CD8-positive, alpha-beta memory T cell (primary cell): ENCODE results near the gene CANT1. TPM values are rescaled to one million over a fixed set of nuclear protein-coding genes. Genes with fewer than 3 reads are reported as not detected.

Source experiments
- CTCF ChIA-PET: fragments of 350-600 bp; sonication (Branson Sonifier 250); formaldehyde crosslinking; loops from one replicate; lab custom pipeline; 2021; ENCODE audit warnings: antibody characterized with exemption; lab: Charles Lee
- POLR2A ChIA-PET: fragments of 350-600 bp; sonication (Branson Sonifier 250); formaldehyde crosslinking; loops from one replicate; lab custom pipeline; 2021; ENCODE audit warnings: antibody characterized with exemption; lab: Charles Lee
- DNase-seq, 5 donors: peaks; one replicate each; pipeline versions ENCODE4 v3.0.0 to v3.0.0-alpha.2; 2020 to 2022; ENCODE audit warnings: mixed read lengths in 1 of 5
- H3K27ac ChIP-seq: one replicate; pipeline ENCODE4 v1.7.0; 2013; ENCODE audit warnings: low read depth, mild to moderate bottlenecking, low read length, moderate library complexity
- H3K27me3 ChIP-seq: 2 replicates; pipeline ENCODE4 v1.7.0; 2013; ENCODE audit warnings: low read length, mild to moderate bottlenecking; ENCODE audit not compliant: insufficient read depth, poor library complexity, severe bottlenecking
- H3K36me3 ChIP-seq: 2 replicates; pipeline ENCODE4 v1.7.0; 2013; ENCODE audit warnings: mild to moderate bottlenecking, low read length, moderate library complexity; ENCODE audit not compliant: insufficient read depth
- H3K4me1 ChIP-seq: 2 replicates; pipeline ENCODE4 v1.7.0; 2013; ENCODE audit warnings: mild to moderate bottlenecking, low read length, moderate library complexity; ENCODE audit not compliant: insufficient read depth
- H3K4me3 ChIP-seq: 2 replicates; pipeline ENCODE4 v1.7.0; 2013; ENCODE audit warnings: mild to moderate bottlenecking, low read length
- H3K9me3 ChIP-seq: 2 replicates; pipeline ENCODE4 v1.7.0; 2013; ENCODE audit warnings: mild to moderate bottlenecking, low read length
- H3K27ac Mint-ChIP-seq, 8 donors: one replicate each; pipeline ENCODE4 v1.8.0; 2020 to 2021; ENCODE audit warnings: mixed read lengths in 8 of 8, mild to moderate bottlenecking in 6 of 8, inconsistent platforms in 3 of 8, moderate library complexity in 3 of 8
- H3K27me3 Mint-ChIP-seq, 2 donors: one replicate each; pipeline ENCODE4 v1.8.0; 2020 to 2021; ENCODE audit warnings: mixed read lengths in 2 of 2, mild to moderate bottlenecking in 1 of 2, moderate library complexity in 1 of 2
- H3K36me3 Mint-ChIP-seq, 3 donors: one replicate each; pipeline ENCODE4 v1.8.0; 2020 to 2021; ENCODE audit warnings: mixed read lengths in 3 of 3, inconsistent platforms in 1 of 3, mild to moderate bottlenecking in 1 of 3
- H3K4me1 Mint-ChIP-seq, 3 donors: one replicate each; pipeline ENCODE4 v1.8.0; 2020 to 2021; ENCODE audit warnings: mixed read lengths in 3 of 3, inconsistent platforms in 1 of 3, mild to moderate bottlenecking in 1 of 3
- H3K4me3 Mint-ChIP-seq, 7 donors: one replicate each; pipeline ENCODE4 v1.8.0; 2020 to 2021; ENCODE audit warnings: mixed read lengths in 7 of 7, mild to moderate bottlenecking in 6 of 7, moderate library complexity in 4 of 7, inconsistent platforms in 2 of 7
- H3K9me3 Mint-ChIP-seq, 5 donors: one replicate each; pipeline ENCODE4 v1.8.0; 2020 to 2022; ENCODE audit warnings: mixed read lengths in 5 of 5, mild to moderate bottlenecking in 3 of 5, moderate library complexity in 2 of 5, inconsistent platforms in 1 of 5
- polyA plus RNA-seq: library from polyadenylated mRNA; unstranded; fragments of 300-500 nt; fragmentation: Illumina TruSeq; gene quantifications from one replicate; pipeline ENCODE4 v1.2.3, GENCODE V29; 2021
- total RNA-seq, 2 experiments: library from RNA; stranded (reverse); gene quantifications; one replicate each; pipeline ENCODE4 v1.2.3, GENCODE V29; 2021

Gene CANT1
- total and polyA plus RNA-seq, 3 experiments from 2014 or later, result 13.4 to 47.3 (median 45.5) TPM

- CTCF ChIA-PET, result no interaction called here
- Histone ChIP-seq H3K4me1 (peaks cover 15% of the 10 kb centered on the region), H3K4me3 (no peak overlapping the region), H3K27me3 (no peaks in the 10 kb centered on the region), H3K27ac (no peak overlapping the region), H3K9me3 (no peaks in the 10 kb centered on the region), H3K36me3 (peaks cover 12% of the 10 kb centered on the region)
- H3K4me3 Mint-ChIP-seq, result no peak overlapping the region
- no peak for DNase-seq
- H3K9me3 Mint-ChIP-seq, result no peaks in the 10 kb centered on the region
- no peaks in the 10 kb centered on the region for H3K27me3 Mint-ChIP-seq
- peaks cover 0 to 60% (median 6%) of the 10 kb centered on the region in 3 donors for H3K36me3 Mint-ChIP-seq
- H3K27ac Mint-ChIP-seq, result peak overlapping the region in 4 of 8 donors; percentile 54 to 81 (median 74)
- POLR2A ChIA-PET, result no interaction called here
- peaks cover 18 to 38% (median 20%) of the 10 kb centered on the region in 3 donors for H3K4me1 Mint-ChIP-seq
These were observed 8.2 kb downstream of the CANT1 start for GRCh38 chr17:79001190-79002020.

GRCh38 chr17:79000396-79001189, 9.0 kb downstream of the CANT1 start:
- Histone ChIP-seq H3K27me3 (no peaks in the 10 kb centered on the region), H3K27ac (no peak overlapping the region), H3K4me3 (no peak overlapping the region), H3K4me1 (peaks cover 7% of the 10 kb centered on the region), H3K36me3 (peaks cover 20% of the 10 kb centered on the region), H3K9me3 (no peaks in the 10 kb centered on the region)
- no peak for DNase-seq
- Mint-ChIP-seq H3K27me3 (no peaks in the 10 kb centered on the region), H3K9me3 (no peaks in the 10 kb centered on the region), H3K27ac (peak overlapping the region in 2 of 8 donors; percentile 50 to 81), H3K36me3 (peaks cover 0 to 68% (median 6%) of the 10 kb centered on the region in 3 donors), H3K4me3 (no peak overlapping the region), H3K4me1 (peaks cover 10 to 30% (median 12%) of the 10 kb centered on the region in 3 donors)
- CTCF ChIA-PET, result interaction anchor here (1.1 kb wide), 1 partner anchor 41 kb away, joined by 4 read pairs; no protein-coding TSS in a partner anchor
- POLR2A ChIA-PET, result no interaction called here

DNA sequence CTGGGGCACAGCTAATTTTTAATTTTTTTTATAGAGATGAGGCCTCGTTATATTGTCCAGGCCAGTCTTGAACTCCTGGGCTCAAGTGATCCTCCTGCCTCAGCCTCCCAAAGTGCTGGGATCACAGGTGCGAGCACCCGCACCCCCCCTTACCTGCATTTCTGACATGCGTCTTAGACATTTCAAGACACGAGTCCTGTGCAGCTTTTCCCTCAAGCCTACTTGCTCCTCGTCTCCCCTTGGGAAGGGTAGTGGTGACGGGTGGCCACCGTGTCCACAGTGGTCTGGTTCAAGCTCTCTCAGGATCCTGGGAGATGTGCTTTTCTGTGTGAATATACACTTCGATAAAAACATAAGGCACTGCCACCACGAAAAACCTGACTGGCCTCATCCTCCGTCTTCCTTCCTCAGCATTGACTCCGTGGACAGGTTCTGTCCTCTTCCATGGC, 9.6 kb downstream of the CANT1 start:
- ChIA-PET POLR2A (no interaction called here), CTCF (interaction anchor here (1.1 kb wide), 1 partner anchor 42 kb away, joined by 4 read pairs; no protein-coding TSS in a partner anchor)
- Histone ChIP-seq H3K27me3 (no peaks in the 10 kb centered on the region), H3K9me3 (no peaks in the 10 kb centered on the region), H3K27ac (no peak overlapping the region), H3K36me3 (peaks cover 21% of the 10 kb centered on the region), H3K4me3 (no peak overlapping the region), H3K4me1 (peaks cover under 1% of the 10 kb centered on the region)
- Mint-ChIP-seq H3K36me3 (peaks cover 0 to 74% (median 6%) of the 10 kb centered on the region in 3 donors), H3K9me3 (no peaks in the 10 kb centered on the region), H3K27me3 (no peaks in the 10 kb centered on the region), H3K27ac (peak overlapping the region in 2 of 8 donors; percentile 50 to 57), H3K4me1 (peaks cover 4 to 25% (median 9%) of the 10 kb centered on the region in 3 donors), H3K4me3 (no peak overlapping the region)
- no peak for DNase-seq

DNA sequence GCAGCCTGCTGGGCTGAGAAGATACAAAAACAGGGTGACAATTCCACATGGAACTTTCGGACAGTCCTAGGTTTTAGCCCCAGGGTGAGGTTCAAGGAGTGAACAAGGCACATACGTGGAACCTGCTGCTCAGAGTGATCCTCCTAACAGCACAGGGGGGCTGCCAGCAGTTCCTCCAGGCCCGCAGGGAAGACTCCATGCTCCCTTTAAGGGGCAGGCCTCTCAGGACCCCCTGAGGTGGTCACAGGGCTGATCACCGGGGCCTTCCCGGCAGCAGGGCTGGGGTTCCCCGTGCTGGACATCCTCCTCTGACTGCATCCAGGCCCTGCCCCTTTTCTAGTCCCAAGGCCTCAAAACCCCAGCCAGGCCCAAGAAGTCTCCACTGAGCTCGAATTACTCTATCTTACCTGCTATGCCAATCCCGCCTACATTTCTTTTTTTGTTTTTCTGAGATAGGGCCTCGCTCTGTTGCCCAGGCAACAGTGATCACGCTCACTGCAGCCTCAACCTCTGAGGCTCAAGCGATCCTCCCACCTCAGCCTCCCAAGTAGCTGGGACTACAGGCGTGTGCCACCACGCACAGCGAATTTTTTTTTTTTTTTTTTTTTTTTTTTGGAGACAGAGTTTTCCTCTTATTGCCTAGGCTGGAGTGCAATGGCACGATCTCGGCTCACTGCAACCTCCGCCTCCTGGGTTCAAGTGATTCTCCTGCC, 10.4 kb downstream of the CANT1 start:
- ChIA-PET CTCF (no interaction called here), POLR2A (no interaction called here)
- Mint-ChIP-seq H3K36me3 (peaks cover 0 to 82% (median 6%) of the 10 kb centered on the region in 3 donors), H3K27ac (peak overlapping the region in 2 of 8 donors; percentile 26 to 55), H3K9me3 (no peaks in the 10 kb centered on the region), H3K4me1 (peaks cover 4 to 25% (median 9%) of the 10 kb centered on the region in 3 donors), H3K4me3 (no peak overlapping the region), H3K27me3 (no peaks in the 10 kb centered on the region)
- Histone ChIP-seq H3K4me1 (no peaks in the 10 kb centered on the region), H3K4me3 (no peak overlapping the region), H3K9me3 (no peaks in the 10 kb centered on the region), H3K36me3 (peaks cover 21% of the 10 kb centered on the region), H3K27me3 (no peaks in the 10 kb centered on the region), H3K27ac (no peak overlapping the region)
- no peak for DNase-seq

DNA sequence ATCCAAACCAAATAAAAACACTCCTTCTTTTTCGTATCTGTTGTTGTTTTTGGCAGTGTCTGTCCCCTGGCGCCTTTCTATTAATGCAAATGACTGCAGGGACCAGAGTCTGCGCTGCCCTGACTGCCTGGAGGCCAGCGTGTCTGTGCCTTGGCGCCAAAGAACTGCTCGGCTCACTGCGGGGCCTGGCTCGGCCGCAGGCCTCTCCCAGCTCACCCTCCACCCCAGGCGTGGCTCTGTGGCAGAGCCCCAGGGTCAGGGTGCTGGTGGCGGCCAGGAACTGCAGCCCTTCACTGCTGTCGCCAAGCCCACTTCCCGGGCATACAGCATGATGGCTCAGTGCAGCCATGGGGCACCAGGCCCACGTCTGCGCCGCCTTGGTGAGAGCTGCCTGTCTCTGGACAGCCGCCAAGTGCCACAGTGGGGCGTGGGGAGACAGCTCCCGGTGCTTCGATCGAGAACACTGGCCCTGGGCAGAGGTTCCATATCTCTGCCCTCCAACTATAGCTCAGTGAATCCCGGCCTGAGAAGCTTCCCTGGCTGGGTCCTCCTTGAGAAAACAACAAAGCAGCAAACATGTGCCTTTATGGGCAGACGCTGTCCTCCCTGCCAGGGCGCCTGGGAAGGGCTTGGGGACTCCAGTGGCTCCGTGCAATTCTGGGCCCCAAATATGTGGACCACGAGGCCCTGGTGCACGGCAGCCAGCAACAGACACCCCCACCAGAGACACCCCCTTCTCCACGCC, 11.1 kb downstream of the CANT1 start:
- Histone ChIP-seq H3K27ac (no peak overlapping the region), H3K36me3 (peaks cover 21% of the 10 kb centered on the region)
- DNase-seq, result no peak

GRCh38 chr17:78997881-78998280, 11.7 kb downstream of the CANT1 start:
- Histone ChIP-seq H3K9me3 (no peaks in the 10 kb centered on the region), H3K36me3 (peaks cover 21% of the 10 kb centered on the region), H3K4me1 (no peaks in the 10 kb centered on the region), H3K4me3 (no peak overlapping the region), H3K27me3 (no peaks in the 10 kb centered on the region), H3K27ac (no peak overlapping the region)
- no peak for DNase-seq
- H3K4me1 Mint-ChIP-seq, result peaks cover 9 to 27% (median 11%) of the 10 kb centered on the region in 3 donors
- H3K27ac Mint-ChIP-seq, result peak overlapping the region in 2 of 8 donors; percentile 52 to 73
- H3K36me3 Mint-ChIP-seq, result peaks cover 0 to 88% (median 6%) of the 10 kb centered on the region in 3 donors
- H3K27me3 Mint-ChIP-seq, result no peaks in the 10 kb centered on the region
- ChIA-PET POLR2A (no interaction called here), CTCF (no interaction called here)
- H3K4me3 Mint-ChIP-seq, result no peak overlapping the region
- no peaks in the 10 kb centered on the region for H3K9me3 Mint-ChIP-seq

More for the DNA sequence above, 11.1 kb downstream of the CANT1 start:
- ChIA-PET POLR2A (no interaction called here), CTCF (no interaction called here)
- Mint-ChIP-seq H3K9me3 (no peaks in the 10 kb centered on the region), H3K36me3 (peaks cover 0 to 85% (median 6%) of the 10 kb centered on the region in 3 donors), H3K27me3 (no peaks in the 10 kb centered on the region), H3K4me3 (no peak overlapping the region), H3K4me1 (peaks cover 6 to 24% (median 9%) of the 10 kb centered on the region in 3 donors), H3K27ac (peak overlapping the region in 1 of 8 donors; percentile 46)
- no peaks in the 10 kb centered on the region for H3K9me3 ChIP-seq
- H3K4me1 ChIP-seq, result no peaks in the 10 kb centered on the region
- no peaks in the 10 kb centered on the region for H3K27me3 ChIP-seq
- H3K4me3 ChIP-seq, result no peak overlapping the region

GRCh38 chr17:78997231-78997741, 12.3 kb downstream of the CANT1 start:
- Mint-ChIP-seq H3K4me1 (peaks cover 6 to 23% (median 7%) of the 10 kb centered on the region in 3 donors), H3K27ac (peak overlapping the region in 1 of 8 donors; percentile 52), H3K27me3 (no peaks in the 10 kb centered on the region), H3K36me3 (peaks cover 0 to 88% (median 6%) of the 10 kb centered on the region in 3 donors), H3K9me3 (no peaks in the 10 kb centered on the region), H3K4me3 (no peak overlapping the region)
- Histone ChIP-seq H3K4me3 (no peak overlapping the region), H3K27me3 (no peaks in the 10 kb centered on the region), H3K9me3 (no peaks in the 10 kb centered on the region), H3K27ac (no peak overlapping the region), H3K4me1 (no peaks in the 10 kb centered on the region), H3K36me3 (peaks cover 21% of the 10 kb centered on the region)
- POLR2A ChIA-PET, result no interaction called here
- CTCF ChIA-PET, result interaction anchor here (1.8 kb wide), 1 partner anchor 17 kb away, joined by 5 read pairs; the partner anchor contains the start of gene LGALS3BP
- DNase-seq, result no peak
